Liver (tissue), 3 donors: ENCODE data around the gene SARDH.

ENCODE experiments used
- ATF3 ChIP-seq: IDR thresholded peaks from 2 replicates; pipeline ENCODE4 v1.6.1; 2016; ENCODE audit warnings: antibody characterized with exemption
- CTCF ChIP-seq: fragments of 150-350 bp; IDR thresholded peaks from 2 replicates; pipeline ENCODE4 v1.5.1; 2017; ENCODE audit warnings: improper control_type of control experiment, low read depth, low read length; ENCODE audit not compliant: missing input control
- FOXA2 ChIP-seq: IDR thresholded peaks from 2 replicates; pipeline ENCODE4 v1.6.1; 2016; ENCODE audit warnings: antibody characterized with exemption
- GABPA ChIP-seq, 2 donors: IDR thresholded peaks in 1 of 2; conservative IDR thresholded peaks in 1 of 2; 2 replicates each; pipeline ENCODE4 v1.6.1; 2016; ENCODE audit warnings: antibody characterized with exemption in 2 of 2, mild to moderate bottlenecking in 1 of 2, moderate library complexity in 1 of 2
- JUND ChIP-seq, 2 donors: IDR thresholded peaks; 2 replicates each; pipeline ENCODE4 v1.6.1; 2016; ENCODE audit warnings: antibody characterized with exemption in 2 of 2
- MAX ChIP-seq: IDR thresholded peaks from 2 replicates; pipeline ENCODE4 v1.6.1; 2016; ENCODE audit warnings: antibody characterized with exemption
- NR2F2 ChIP-seq: IDR thresholded peaks from 2 replicates; pipeline ENCODE4 v1.6.1; 2016; ENCODE audit warnings: antibody characterized with exemption
- RAD21 ChIP-seq, 2 donors: IDR thresholded peaks; 2 replicates each; pipeline ENCODE4 v1.6.1; 2016; ENCODE audit warnings: antibody characterized with exemption in 2 of 2, mild to moderate bottlenecking in 2 of 2
- REST ChIP-seq: IDR thresholded peaks from 2 replicates; pipeline ENCODE4 v1.6.1; 2016; ENCODE audit warnings: antibody characterized with exemption, mild to moderate bottlenecking
- RXRA ChIP-seq, 2 donors: IDR thresholded peaks; 2 replicates each; pipeline ENCODE4 v1.6.1; 2017 to 2018; ENCODE audit warnings: antibody characterized with exemption in 2 of 2, mild to moderate bottlenecking in 1 of 2
- SP1 ChIP-seq: IDR thresholded peaks from 2 replicates; pipeline ENCODE4 v1.6.1; 2018; ENCODE audit warnings: antibody characterized with exemption, mild to moderate bottlenecking
- TAF1 ChIP-seq: conservative IDR thresholded peaks from 2 replicates; pipeline ENCODE4 v1.6.1; 2016; ENCODE audit warnings: antibody characterized with exemption, mild to moderate bottlenecking
- YY1 ChIP-seq: IDR thresholded peaks from 2 replicates; pipeline ENCODE4 v1.6.1; 2016; ENCODE audit warnings: antibody characterized with exemption, mild to moderate bottlenecking
- ZBTB33 ChIP-seq: IDR thresholded peaks from 2 replicates; pipeline ENCODE4 v1.6.1; 2016; ENCODE audit warnings: antibody characterized with exemption
- donor health status: healthy.
- donor health status: healthy.

GRCh38 chr9:133640580-133641395, 97.4 kb downstream of the SARDH start:
- TF ChIP-seq TAF1 (no peak), CTCF (no peak), MAX (no peak), YY1 (no peak), RAD21 (IDR thresholded peaks at IDR 0.05) (no peak), ATF3 (no peak), ZBTB33 (no peak), JUND (IDR thresholded peaks at IDR 0.05) (no peak), SP1 (no peak), REST (no peak), GABPA (IDR thresholded peaks at IDR 0.05 in 1 of 2, conservative IDR thresholded peaks at IDR 0.05 in 1 of 2) (no peak), NR2F2 (no peak), RXRA (IDR thresholded peaks at IDR 0.05) (no peak), FOXA2 (no peak)
